ENCODE results near the gene PLPPR5. TPM values are rescaled to one million over a fixed set of nuclear protein-coding genes. Genes with fewer than 3 reads are reported as not detected.

The PLPPR5 gene
- total RNA-seq, 4 donors from 2014 or later: 0.14 to 0.16 TPM; not detected in 2

GRCh38 chr1:98849969-98850636, 154.6 kb downstream of the PLPPR5 start:
- no peak overlapping the region for H3K4me3 ChIP-seq
- no peaks in the 10 kb centered on the region for H3K27me3 ChIP-seq
- H3K27ac ChIP-seq: no peak overlapping the region
- no peaks in the 10 kb centered on the region for H3K4me1 ChIP-seq
- WGBS, 2 donors (ENCODE audit: low coverage in 1 of 2): 30 to 32% methylated on average over 1 of the region's 1 CpG
- in situ Hi-C loops (cut with MboI; ENCODE audit: low pct_ligation_motif_present in 1 of 4, low pct_unique_long_range_greater_than_20kb in 1 of 4, low sequenced_read_pairs in 3 of 4): no loop called here
- intact Hi-C loops (cut with DNase I; ENCODE audit: low total_unique reads): no loop called here
- DNase-seq: no peak
- H3K9me3 ChIP-seq: no peaks in the 10 kb centered on the region
- TF ChIP-seq POLR2AphosphoS5 (IDR thresholded peaks at IDR 0.05): no peak
- TF ChIP-seq CTCF (IDR thresholded peaks at IDR 0.05): no peak
- no peak for TF ChIP-seq POLR2A (IDR thresholded peaks at IDR 0.05)
- TF ChIP-seq EP300 (IDR thresholded peaks at IDR 0.05; ENCODE audit: low read depth): no peak
- H3K36me3 ChIP-seq: no peaks in the 10 kb centered on the region

GRCh38 chr1:98842241-98842640, 162.4 kb downstream of the PLPPR5 start:
- H3K4me1 ChIP-seq: no peaks in the 10 kb centered on the region
- intact Hi-C loops (cut with DNase I; ENCODE audit: low total_unique reads): no loop called here
- in situ Hi-C loops (cut with MboI; ENCODE audit: low pct_ligation_motif_present in 1 of 4, low pct_unique_long_range_greater_than_20kb in 1 of 4, low sequenced_read_pairs in 3 of 4): no loop called here
- H3K9me3 ChIP-seq: no peaks in the 10 kb centered on the region
- H3K36me3 ChIP-seq: no peaks in the 10 kb centered on the region
- H3K27me3 ChIP-seq: no peaks in the 10 kb centered on the region
- H3K4me3 ChIP-seq: no peak overlapping the region
- no peak overlapping the region for H3K27ac ChIP-seq
- TF ChIP-seq POLR2AphosphoS5 (IDR thresholded peaks at IDR 0.05) (no peak), EP300 (IDR thresholded peaks at IDR 0.05; ENCODE audit: low read depth) (no peak), CTCF (IDR thresholded peaks at IDR 0.05) (no peak), POLR2A (IDR thresholded peaks at IDR 0.05) (no peak)
- no peak for DNase-seq
- 39 to 52% methylated on average over 2 of the region's 2 CpGs for WGBS, 2 donors (ENCODE audit: low coverage in 1 of 2)

Small RNAs within 50 kb of the gene (small RNA-seq; reads per million reads assigned to genes)
- 0 reads per million in 4 donors for gene AL445433.1

Measured in transverse colon (tissue), 4 donors.